ENCODE data around the gene NAV3. TPM values are rescaled to one million over a fixed set of nuclear protein-coding genes. Genes with fewer than 3 reads are reported as not detected.

NAV3 gene
- total and polyA plus RNA-seq, 7 donors = 0.50 to 13.3 (median 6.8) TPM; not detected in 1

DNA sequence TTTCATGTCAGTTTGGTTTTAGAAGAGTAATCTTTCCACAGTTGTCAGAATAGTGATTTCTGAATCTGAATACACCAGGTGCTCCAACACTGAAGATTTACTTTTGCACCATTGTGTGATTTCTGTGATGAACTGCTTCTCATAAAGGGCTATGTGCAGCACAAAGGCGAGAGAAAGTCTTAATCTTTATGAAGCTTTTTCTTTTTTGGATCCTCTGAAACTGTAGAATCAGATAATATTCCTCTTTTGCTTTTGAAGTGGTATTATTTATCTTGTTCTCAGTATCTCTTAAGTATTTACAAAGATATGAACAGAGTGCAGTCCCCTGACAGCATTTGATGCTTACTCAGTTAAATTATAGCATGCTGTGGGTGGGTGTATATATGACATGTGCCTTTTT, 207.8 kb downstream of the NAV3 start:
- Histone ChIP-seq H3K27ac (no peak overlapping the region), H3K9me3 (no peaks in the 10 kb centered on the region), H3K4me3 (no peak overlapping the region), H3K36me3 (no peaks in the 10 kb centered on the region), H3K4me1 (no peaks in the 10 kb centered on the region), H3K27me3 (no peaks in the 10 kb centered on the region)
- TF ChIP-seq EP300 (IDR thresholded peaks at IDR 0.05) (no peak), POLR2A (IDR thresholded peaks at IDR 0.05) (no peak), POLR2AphosphoS5 (IDR thresholded peaks at IDR 0.05) (no peak)
- TF ChIP-seq, protein P1, sequence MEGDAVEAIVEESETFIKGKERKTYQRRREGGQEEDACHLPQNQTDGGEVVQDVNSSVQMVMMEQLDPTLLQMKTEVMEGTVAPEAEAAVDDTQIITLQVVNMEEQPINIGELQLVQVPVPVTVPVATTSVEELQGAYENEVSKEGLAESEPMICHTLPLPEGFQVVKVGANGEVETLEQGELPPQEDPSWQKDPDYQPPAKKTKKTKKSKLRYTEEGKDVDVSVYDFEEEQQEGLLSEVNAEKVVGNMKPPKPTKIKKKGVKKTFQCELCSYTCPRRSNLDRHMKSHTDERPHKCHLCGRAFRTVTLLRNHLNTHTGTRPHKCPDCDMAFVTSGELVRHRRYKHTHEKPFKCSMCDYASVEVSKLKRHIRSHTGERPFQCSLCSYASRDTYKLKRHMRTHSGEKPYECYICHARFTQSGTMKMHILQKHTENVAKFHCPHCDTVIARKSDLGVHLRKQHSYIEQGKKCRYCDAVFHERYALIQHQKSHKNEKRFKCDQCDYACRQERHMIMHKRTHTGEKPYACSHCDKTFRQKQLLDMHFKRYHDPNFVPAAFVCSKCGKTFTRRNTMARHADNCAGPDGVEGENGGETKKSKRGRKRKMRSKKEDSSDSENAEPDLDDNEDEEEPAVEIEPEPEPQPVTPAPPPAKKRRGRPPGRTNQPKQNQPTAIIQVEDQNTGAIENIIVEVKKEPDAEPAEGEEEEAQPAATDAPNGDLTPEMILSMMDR (IDR thresholded peaks at IDR 0.05) = no peak
- 69 to 81% methylated on average over 1 of the region's 1 CpG for WGBS, 2 donors
- intact Hi-C loops (cut with DNase I) = no loop called here
- DNase-seq = no peak

- H3K4me1 ChIP-seq = no peaks in the 10 kb centered on the region
- intact Hi-C loops (cut with DNase I) = no loop called here
- H3K27ac ChIP-seq = no peak overlapping the region
- 78 to 79% methylated on average over 4 of the region's 4 CpGs for WGBS, 2 donors
- no peak for DNase-seq
- no peaks in the 10 kb centered on the region for H3K27me3 ChIP-seq
- no peak overlapping the region for H3K4me3 ChIP-seq
- no peaks in the 10 kb centered on the region for H3K36me3 ChIP-seq
- no peaks in the 10 kb centered on the region for H3K9me3 ChIP-seq
- no peak for TF ChIP-seq POLR2AphosphoS5 (IDR thresholded peaks at IDR 0.05)
- TF ChIP-seq, protein P1 (IDR thresholded peaks at IDR 0.05) = no peak
Measured at GRCh38 chr12:78038986-78039385, 208.3 kb downstream of the NAV3 start.

DNA sequence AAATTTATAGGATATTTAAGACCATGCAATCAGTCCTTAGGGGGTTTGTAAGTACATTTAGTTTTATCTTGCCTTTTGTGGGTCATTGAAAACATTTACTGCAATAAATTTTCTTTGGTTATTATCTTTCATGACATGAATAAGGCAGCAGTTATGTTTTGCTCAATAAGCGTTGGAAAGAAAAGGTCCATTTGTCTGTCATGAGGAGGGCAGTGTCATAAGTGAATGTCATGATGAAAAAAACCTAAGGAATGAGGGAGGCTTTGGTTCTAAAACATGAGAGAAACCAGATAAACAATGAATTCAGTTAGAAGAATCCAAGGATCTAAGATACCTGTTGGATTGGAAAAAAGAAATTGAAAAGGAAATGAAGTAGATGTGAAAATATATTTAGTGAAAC, 209.4 kb downstream of the NAV3 start:
- TF ChIP-seq POLR2AphosphoS5 (IDR thresholded peaks at IDR 0.05) = no peak
- TF ChIP-seq, protein P1 (IDR thresholded peaks at IDR 0.05) = no peak
- no peak for TF ChIP-seq POLR2A (IDR thresholded peaks at IDR 0.05)
- no peak for TF ChIP-seq EP300 (IDR thresholded peaks at IDR 0.05)
- 82 to 83% methylated on average over 1 of the region's 1 CpG for WGBS, 2 donors
- Histone ChIP-seq H3K4me1 (no peaks in the 10 kb centered on the region), H3K27me3 (no peaks in the 10 kb centered on the region), H3K27ac (no peak overlapping the region), H3K4me3 (no peak overlapping the region), H3K9me3 (no peaks in the 10 kb centered on the region), H3K36me3 (no peaks in the 10 kb centered on the region)
- intact Hi-C loops (cut with DNase I) = no loop called here
- no peak for DNase-seq

DNA sequence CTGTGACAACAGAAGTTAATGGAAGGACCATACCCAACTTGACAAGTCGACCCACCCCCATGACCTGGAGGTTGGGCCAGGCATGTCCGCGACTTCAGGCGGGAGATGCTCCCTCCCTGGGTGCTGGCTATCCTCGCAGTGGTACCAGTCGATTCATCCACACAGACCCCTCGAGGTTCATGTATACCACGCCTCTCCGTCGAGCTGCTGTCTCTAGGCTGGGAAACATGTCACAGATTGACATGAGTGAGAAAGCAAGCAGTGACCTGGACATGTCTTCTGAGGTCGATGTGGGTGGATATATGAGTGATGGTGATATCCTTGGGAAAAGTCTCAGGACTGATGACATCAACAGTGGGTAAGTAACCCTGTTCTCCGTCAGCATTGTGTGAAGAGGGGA, 220.1 kb downstream of the NAV3 start:
- peak; percentile 61 for DNase-seq
- intact Hi-C loops (cut with DNase I) = no loop called here
- H3K36me3 ChIP-seq = no peaks in the 10 kb centered on the region

DNA sequence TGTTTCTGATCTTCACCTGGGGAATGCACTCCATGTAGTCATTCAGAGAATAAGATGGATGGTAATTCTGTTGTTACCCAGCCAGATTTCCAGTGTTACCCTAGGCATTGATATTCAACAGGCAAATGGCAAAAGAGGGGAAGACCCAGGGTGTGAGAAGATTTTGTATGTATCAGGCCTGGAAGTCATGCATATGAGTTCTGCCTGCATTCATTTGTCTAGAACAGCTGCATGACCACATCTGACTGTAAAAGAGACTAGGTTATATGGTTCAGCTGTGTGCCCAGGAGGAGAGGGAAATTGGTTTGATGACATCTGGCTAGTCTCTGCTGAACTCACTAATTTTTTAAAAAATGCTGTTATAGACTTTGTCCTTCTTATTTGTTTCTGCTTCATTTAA, 224.9 kb downstream of the NAV3 start:
- TF ChIP-seq POLR2AphosphoS5 (IDR thresholded peaks at IDR 0.05) (no peak), POLR2A (IDR thresholded peaks at IDR 0.05) (no peak), EP300 (IDR thresholded peaks at IDR 0.05) (no peak)
- TF ChIP-seq, protein P1 (IDR thresholded peaks at IDR 0.05) = no peak
- H3K4me3 ChIP-seq = no peak overlapping the region
- no peaks in the 10 kb centered on the region for H3K36me3 ChIP-seq
- no peak overlapping the region for H3K27ac ChIP-seq
- no peaks in the 10 kb centered on the region for H3K9me3 ChIP-seq
- intact Hi-C loops (cut with DNase I) = no loop called here
- DNase-seq = no peak
- H3K27me3 ChIP-seq = no peaks in the 10 kb centered on the region
- no peaks in the 10 kb centered on the region for H3K4me1 ChIP-seq

More for the DNA sequence above, 220.1 kb downstream of the NAV3 start:
- H3K27ac ChIP-seq = no peak overlapping the region
- H3K27me3 ChIP-seq = no peaks in the 10 kb centered on the region
- H3K9me3 ChIP-seq = peaks cover 0 to 2% (median 0%) of the 10 kb centered on the region in 4 donors
- 91 to 92% methylated on average over 12 of the region's 12 CpGs for WGBS, 2 donors
- TF ChIP-seq, protein P1 (IDR thresholded peaks at IDR 0.05) = no peak
- TF ChIP-seq POLR2A (IDR thresholded peaks at IDR 0.05) (no peak), EP300 (IDR thresholded peaks at IDR 0.05) (no peak), POLR2AphosphoS5 (IDR thresholded peaks at IDR 0.05) (no peak)
- H3K4me3 ChIP-seq = no peak overlapping the region
- H3K4me1 ChIP-seq = no peaks in the 10 kb centered on the region

All from sigmoid colon (tissue), 7 donors.